C1 segment of cervical spinal cord (tissue), 14 donors: Measurements from ENCODE around the gene ACBD6.

Source experiments
- DNase-seq, 14 donors: peaks; one replicate each; lab custom pipeline; 2025; lab: John Stamatoyannopoulos, UW

Gene ACBD6

GRCh38 chr1:180370597-180370996, 131.8 kb downstream of the ACBD6 start:
- DNase-seq = no peak

- no peak for DNase-seq
These were observed 132.2 kb downstream of the ACBD6 start for GRCh38 chr1:180370188-180370587.

GRCh38 chr1:180369061-180369460, 133.3 kb downstream of the ACBD6 start:
- no peak for DNase-seq

- no peak for DNase-seq
These were observed 135.9 kb downstream of the ACBD6 start for GRCh38 chr1:180366371-180367068.

- DNase-seq = no peak
These were observed 137.3 kb downstream of the ACBD6 start for GRCh38 chr1:180365039-180365438.

- no peak for DNase-seq
These were observed 139.0 kb downstream of the ACBD6 start for GRCh38 chr1:180363246-180363995.

GRCh38 chr1:180360333-180361075, 141.9 kb downstream of the ACBD6 start:
- no peak for DNase-seq

GRCh38 chr1:180358649-180359048, 143.7 kb downstream of the ACBD6 start:
- DNase-seq = peak in 1 of 14 donors; percentile 18

- DNase-seq = no peak
These were observed 148.4 kb downstream of the ACBD6 start for GRCh38 chr1:180353945-180354344.

- DNase-seq = no peak
These were observed 149.8 kb downstream of the ACBD6 start for GRCh38 chr1:180352588-180352987.

GRCh38 chr1:180352021-180352420, 150.4 kb downstream of the ACBD6 start:
- DNase-seq = no peak

- no peak for DNase-seq
These were observed 157.2 kb downstream of the ACBD6 start for GRCh38 chr1:180345148-180345547.

GRCh38 chr1:180343921-180344769, 158.2 kb downstream of the ACBD6 start:
- DNase-seq = peak in 1 of 14 donors; percentile 59

- DNase-seq = no peak
These were observed 175.3 kb downstream of the ACBD6 start for GRCh38 chr1:180327089-180327488.

GRCh38 chr1:180312926-180313325, 189.5 kb downstream of the ACBD6 start:
- no peak for DNase-seq

GRCh38 chr1:180311011-180311730, 191.2 kb downstream of the ACBD6 start:
- DNase-seq = no peak

- no peak for DNase-seq
These were observed 192.3 kb downstream of the ACBD6 start for GRCh38 chr1:180310095-180310494.

- no peak for DNase-seq
These were observed 193.0 kb downstream of the ACBD6 start for GRCh38 chr1:180309338-180309737.

- no peak for DNase-seq
These were observed 201.1 kb downstream of the ACBD6 start for GRCh38 chr1:180301135-180301742.

- no peak for DNase-seq
These were observed 202.7 kb downstream of the ACBD6 start for GRCh38 chr1:180299479-180300221.
